HEK293T (cell line): ENCODE measurements around the gene EVA1C.

Source experiments
- CTCF ChIA-PET: fragments of 350-600 bp; formaldehyde crosslinking; extraction: SDS; loops from one replicate; lab custom pipeline; 2021; ENCODE audit warnings: antibody characterized with exemption, inconsistent platforms; lab: Yijun Ruan, JAX
- POLR2A ChIA-PET: fragments of 350-600 bp; formaldehyde crosslinking; extraction: SDS; loops from one replicate; lab custom pipeline; 2020; ENCODE audit warnings: antibody characterized with exemption, inconsistent platforms; lab: Yijun Ruan, JAX
- DNase-seq: peaks from one replicate; pipeline ENCODE4 v3.0.0; 2012; ENCODE audit warnings: mixed read lengths; ENCODE audit errors: extremely low spot score
- ARNT ChIP-seq: fragments of 450-650 bp; IDR thresholded peaks from 2 replicates; pipeline ENCODE4 v1.6.1; 2017; ENCODE audit warnings: mild to moderate bottlenecking
- BHLHE40 ChIP-seq: fragments of 450-650 bp; IDR thresholded peaks from 2 replicates; pipeline ENCODE4 v1.6.1; 2016; ENCODE audit warnings: mild to moderate bottlenecking, moderate library complexity, borderline replicate concordance
- CTBP1 ChIP-seq: fragments of 450-650 bp; IDR thresholded peaks from 2 replicates; pipeline ENCODE4 v1.6.1; 2016; ENCODE audit warnings: borderline replicate concordance
- ELF4 ChIP-seq: fragments of 450-650 bp; IDR thresholded peaks from 2 replicates; pipeline ENCODE4 v1.6.1; 2017; ENCODE audit warnings: antibody characterized with exemption
- FOXA1 ChIP-seq: fragments of 450-650 bp; IDR thresholded peaks from 2 replicates; pipeline ENCODE4 v1.6.1; 2016; ENCODE audit warnings: mild to moderate bottlenecking
- FOXK2 ChIP-seq: fragments of 450-650 bp; IDR thresholded peaks from 2 replicates; pipeline ENCODE4 v1.6.1; 2016; ENCODE audit warnings: mild to moderate bottlenecking
- FOXM1 ChIP-seq: fragments of 450-650 bp; IDR thresholded peaks from 2 replicates; pipeline ENCODE4 v1.6.1; 2017; ENCODE audit warnings: mild to moderate bottlenecking, borderline replicate concordance
- HDGF ChIP-seq: fragments of 450-650 bp; IDR thresholded peaks from 2 replicates; pipeline ENCODE4 v1.6.1; 2017; ENCODE audit warnings: antibody characterized with exemption, borderline replicate concordance
- L3MBTL2 ChIP-seq: fragments of 450-650 bp; conservative IDR thresholded peaks from 2 replicates; pipeline ENCODE4 v1.6.1; 2016; ENCODE audit warnings: mild to moderate bottlenecking
- LEF1 ChIP-seq: fragments of 450-650 bp; IDR thresholded peaks from 2 replicates; pipeline ENCODE4 v1.6.1; 2017; ENCODE audit warnings: mild to moderate bottlenecking, borderline replicate concordance
- NFRKB ChIP-seq: fragments of 450-650 bp; IDR thresholded peaks from 2 replicates; pipeline ENCODE4 v1.6.1; 2016; ENCODE audit warnings: mild to moderate bottlenecking, moderate library complexity
- SP1 ChIP-seq: fragments of 450-650 bp; IDR thresholded peaks from 2 replicates; pipeline ENCODE4 v1.6.1; 2017
- SUZ12 ChIP-seq: fragments of 450-650 bp; IDR thresholded peaks from 2 replicates; pipeline ENCODE4 v1.6.1; 2016; ENCODE audit warnings: mild to moderate bottlenecking
- TARDBP ChIP-seq: fragments of 450-650 bp; IDR thresholded peaks from 2 replicates; pipeline ENCODE4 v1.6.1; 2016
- ZNF384 ChIP-seq: fragments of 450-650 bp; IDR thresholded peaks from 2 replicates; pipeline ENCODE4 v1.6.1; 2016
- TF ChIP-seq, protein P1 (sequence below): fragments of 450-650 bp; IDR thresholded peaks from 2 replicates; pipeline ENCODE4 v1.6.1; 2016

Gene EVA1C

DNA sequence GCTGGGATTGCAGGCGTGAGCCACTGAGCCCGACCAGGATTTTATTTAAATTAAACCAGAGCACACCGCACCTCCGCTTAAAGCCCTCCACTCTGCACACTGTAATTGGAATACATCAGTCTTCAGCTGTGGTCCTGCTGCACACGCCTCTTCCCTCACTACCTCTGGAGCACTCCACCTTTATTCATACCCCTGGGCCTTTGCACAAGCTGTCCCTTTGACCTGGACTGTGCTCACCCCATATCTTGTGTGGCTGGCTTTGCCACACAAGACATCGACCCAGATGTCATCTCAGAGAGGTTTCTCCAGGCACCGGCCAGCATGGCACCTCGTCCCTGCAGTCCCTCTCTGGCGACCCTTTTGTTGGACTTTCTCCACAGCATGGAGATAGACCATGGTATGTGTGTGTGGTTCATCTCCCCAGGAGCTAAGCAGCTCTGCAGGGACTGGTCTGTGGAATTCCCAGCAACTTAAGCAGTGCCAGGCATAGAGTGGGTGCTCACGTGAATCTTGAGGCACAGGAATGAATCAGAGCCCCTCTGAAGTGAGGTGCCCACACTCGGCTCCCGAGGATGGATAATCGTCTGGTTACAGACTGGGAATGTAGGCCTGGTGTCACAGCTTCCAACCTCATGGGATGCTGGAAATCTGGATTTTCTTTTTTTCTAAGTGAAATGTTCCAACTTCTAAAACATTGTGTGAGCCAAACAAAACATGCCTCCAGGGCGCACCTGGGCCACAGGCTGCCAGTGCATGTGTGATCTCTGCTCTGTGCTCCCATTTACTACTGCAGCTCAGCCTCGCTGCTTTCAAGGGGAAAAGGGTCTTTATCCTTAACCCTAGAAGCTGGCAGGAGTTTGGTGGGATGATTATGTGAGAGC is 61.9 kb downstream of the EVA1C start:
- DNase-seq: no peak
- TF ChIP-seq LEF1 (no peak), CTBP1 (no peak), HDGF (no peak), NFRKB (no peak), SP1 (no peak), ELF4 (no peak), TARDBP (no peak), FOXM1 (no peak), SUZ12 (no peak), ZNF384 (no peak), L3MBTL2 (no peak), FOXK2 (no peak), BHLHE40 (no peak), ARNT (no peak), FOXA1 (no peak)
- TF ChIP-seq, protein P1, sequence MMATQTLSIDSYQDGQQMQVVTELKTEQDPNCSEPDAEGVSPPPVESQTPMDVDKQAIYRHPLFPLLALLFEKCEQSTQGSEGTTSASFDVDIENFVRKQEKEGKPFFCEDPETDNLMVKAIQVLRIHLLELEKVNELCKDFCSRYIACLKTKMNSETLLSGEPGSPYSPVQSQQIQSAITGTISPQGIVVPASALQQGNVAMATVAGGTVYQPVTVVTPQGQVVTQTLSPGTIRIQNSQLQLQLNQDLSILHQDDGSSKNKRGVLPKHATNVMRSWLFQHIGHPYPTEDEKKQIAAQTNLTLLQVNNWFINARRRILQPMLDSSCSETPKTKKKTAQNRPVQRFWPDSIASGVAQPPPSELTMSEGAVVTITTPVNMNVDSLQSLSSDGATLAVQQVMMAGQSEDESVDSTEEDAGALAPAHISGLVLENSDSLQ: no peak
- POLR2A ChIA-PET: no interaction called here
- CTCF ChIA-PET: no interaction called here

DNA sequence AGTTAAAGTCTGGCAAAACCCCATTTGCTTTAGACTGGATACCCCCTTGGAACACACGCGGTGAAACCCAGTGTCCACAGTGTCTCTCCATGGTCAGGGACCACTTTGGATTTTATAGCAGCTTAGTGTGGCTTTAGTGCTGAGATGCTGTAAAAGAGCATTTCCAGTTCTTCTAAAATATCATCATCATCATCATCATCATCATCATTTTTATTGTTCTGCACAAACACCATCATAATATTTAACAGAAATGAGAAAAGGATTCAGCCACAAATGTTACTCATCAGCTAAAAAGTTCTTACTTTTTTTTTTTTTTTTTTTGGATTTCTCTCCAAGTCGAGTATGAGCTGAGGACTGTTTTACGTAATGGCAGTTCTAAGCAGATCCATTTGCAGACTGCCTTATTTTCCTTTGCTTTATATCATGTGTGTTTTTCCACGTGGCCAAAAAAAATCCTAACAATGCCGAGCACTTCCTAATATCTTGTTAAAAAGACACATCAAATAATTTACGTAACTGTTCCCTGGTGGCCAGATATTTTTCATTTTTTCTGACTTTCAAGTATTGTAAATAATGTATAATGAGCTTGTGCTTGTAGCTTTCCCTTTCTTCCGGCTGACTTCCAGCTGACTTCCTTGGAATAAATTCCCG is 62.8 kb downstream of the EVA1C start:
- TF ChIP-seq SP1: no peak
- TF ChIP-seq BHLHE40: no peak
- no peak for TF ChIP-seq FOXA1
- no peak for TF ChIP-seq NFRKB
- TF ChIP-seq ARNT: no peak
- no peak for TF ChIP-seq CTBP1
- no peak for TF ChIP-seq ZNF384
- no peak for TF ChIP-seq LEF1
- TF ChIP-seq ELF4: no peak
- no peak for DNase-seq
- ChIA-PET CTCF (no interaction called here), POLR2A (no interaction called here)

DNA sequence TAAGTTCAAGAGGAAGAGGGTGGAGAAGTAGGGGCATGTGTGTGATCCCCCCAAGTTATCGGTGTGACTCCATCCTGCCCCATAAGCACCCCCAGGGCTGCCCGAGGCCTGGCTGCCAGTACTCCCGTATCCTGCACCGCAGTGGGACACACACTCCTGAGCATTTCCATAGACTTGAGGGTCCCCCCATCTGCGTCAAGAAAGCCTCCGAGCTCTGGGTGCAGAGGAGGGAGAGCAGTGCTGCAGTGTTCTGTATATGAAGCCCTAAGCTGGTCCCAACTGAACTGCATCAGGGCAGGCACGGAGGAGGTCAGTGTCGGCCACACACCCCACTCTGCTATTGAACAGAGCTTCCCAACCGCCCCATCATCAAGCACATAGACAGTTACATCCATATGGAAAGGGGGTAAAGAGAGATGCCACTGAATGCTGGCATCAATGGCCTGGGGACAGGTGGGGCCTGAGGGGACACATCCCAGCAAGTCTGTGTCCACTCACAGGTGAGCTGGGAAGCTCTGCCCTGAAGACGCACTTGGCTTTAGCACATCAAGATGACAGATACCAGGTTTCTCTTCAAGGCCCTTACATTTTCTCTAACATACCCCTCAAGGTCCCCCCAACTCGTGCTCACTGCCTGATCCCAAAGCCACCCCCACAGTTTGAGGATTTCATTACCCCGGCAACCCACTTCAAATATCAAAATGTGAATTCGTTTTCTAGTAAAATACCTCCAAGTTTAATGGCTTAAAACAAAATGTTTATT is 64.3 kb downstream of the EVA1C start:
- ChIA-PET CTCF (no interaction called here), POLR2A (no interaction called here)
- TF ChIP-seq FOXK2 (no peak), HDGF (no peak), ELF4 (no peak), L3MBTL2 (no peak), FOXM1 (no peak), CTBP1 (no peak), ARNT (no peak), LEF1 (no peak), SP1 (no peak), FOXA1 (no peak), BHLHE40 (no peak)
- TF ChIP-seq, protein P1: no peak
- no peak for DNase-seq

DNA sequence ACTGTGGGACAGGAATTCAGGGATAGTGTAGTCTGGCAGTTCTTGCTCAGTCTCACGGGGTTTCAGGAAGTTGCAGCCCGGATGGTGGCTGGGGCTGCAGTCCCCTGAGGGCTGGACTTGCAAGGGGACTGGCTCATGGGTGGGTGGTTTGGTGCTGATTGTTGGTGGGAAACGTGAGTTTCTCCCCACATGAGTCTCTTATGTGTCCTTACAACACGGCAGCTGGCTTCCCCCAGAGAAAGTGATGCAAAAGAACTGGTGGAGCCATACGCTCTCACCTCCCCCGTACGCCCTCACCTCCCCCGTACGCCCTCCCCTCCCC is 64.9 kb downstream of the EVA1C start:
- no peak for TF ChIP-seq TARDBP
- TF ChIP-seq L3MBTL2: no peak
- TF ChIP-seq, protein P1: no peak
- no peak for TF ChIP-seq ELF4
- no peak for TF ChIP-seq ZNF384
- no peak for TF ChIP-seq HDGF
- no peak for TF ChIP-seq NFRKB
- TF ChIP-seq SP1: no peak
- no peak for TF ChIP-seq SUZ12
- TF ChIP-seq BHLHE40: no peak
- TF ChIP-seq ARNT: no peak
- TF ChIP-seq FOXA1: no peak
- TF ChIP-seq FOXK2: no peak
- TF ChIP-seq FOXM1: no peak
- no peak for TF ChIP-seq CTBP1
- no peak for TF ChIP-seq LEF1
- POLR2A ChIA-PET: no interaction called here
- CTCF ChIA-PET: no interaction called here
- DNase-seq: no peak

DNA sequence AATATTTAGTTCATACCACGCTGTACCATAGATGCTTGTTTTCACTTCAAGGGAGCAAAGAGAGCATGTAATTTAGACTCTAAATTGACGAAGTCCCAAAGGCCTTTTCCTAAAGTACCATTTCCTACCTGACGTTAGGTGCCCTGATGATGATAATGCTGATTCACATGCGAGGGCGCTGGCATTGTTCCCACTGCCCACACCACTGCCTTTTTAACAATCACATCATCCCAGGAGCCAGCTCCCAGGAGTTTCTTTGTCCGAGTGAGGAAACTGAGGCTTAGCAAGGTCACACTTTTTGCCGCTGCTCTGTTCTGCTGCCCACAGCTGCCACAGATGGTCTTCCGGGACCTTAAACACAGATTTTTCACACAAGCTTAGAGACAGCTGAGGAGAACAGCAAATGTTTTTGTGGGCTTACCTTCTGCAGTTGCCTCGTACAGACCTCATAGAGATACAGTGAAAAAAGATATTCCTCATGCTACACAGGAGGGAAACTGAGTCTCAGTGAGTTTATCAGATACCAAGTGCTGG is 69.4 kb downstream of the EVA1C start:
- CTCF ChIA-PET: interaction anchor here (0.6 kb wide), 1 partner anchor 81 kb away, joined by 4 read pairs; no protein-coding TSS in a partner anchor
- no peak for DNase-seq
- TF ChIP-seq FOXK2 (no peak), ELF4 (no peak), ZNF384 (no peak), TARDBP (no peak), FOXM1 (no peak), ARNT (no peak), BHLHE40 (no peak), LEF1 (no peak), NFRKB (no peak), SP1 (no peak), CTBP1 (no peak), L3MBTL2 (no peak), FOXA1 (no peak), SUZ12 (no peak), HDGF (no peak)
- TF ChIP-seq, protein P1: no peak
- POLR2A ChIA-PET: no interaction called here
